HepG2 (cell line): ENCODE measurements around the gene FBXW12. TPM values are rescaled to one million over a fixed set of nuclear protein-coding genes. Genes with fewer than 3 reads are reported as not detected.

ENCODE experiments used
- CSRNP2 ChIP-seq: sonication (generic); formaldehyde crosslinking; conservative IDR thresholded peaks from 2 replicates; pipeline ENCODE4 v1.8.0; 2022; ENCODE audit warnings: low read depth, missing genetic modification reagents
- GZF1 ChIP-seq: sonication (generic); formaldehyde crosslinking; IDR thresholded peaks from 2 replicates; pipeline ENCODE4 v1.5.1; 2020; ENCODE audit warnings: mild to moderate bottlenecking, missing genetic modification reagents
- HMGA1 ChIP-seq: sonication (generic); formaldehyde crosslinking; conservative IDR thresholded peaks from 2 replicates; pipeline ENCODE4 v1.4.0; 2020; ENCODE audit warnings: missing genetic modification reagents
- LBX2 ChIP-seq: sonication (generic); formaldehyde crosslinking; IDR thresholded peaks from 2 replicates; pipeline ENCODE4 v1.5.0; 2020; ENCODE audit warnings: missing genetic modification reagents, mild to moderate bottlenecking, borderline replicate concordance
- NCOR1 ChIP-seq: fragments of 200-600 bp; sonication (generic); IDR thresholded peaks from 2 replicates; pipeline ENCODE4 v1.7.0; 2017; ENCODE audit warnings: antibody characterized with exemption, low read length, borderline replicate concordance
- NFE2 ChIP-seq: sonication (generic); formaldehyde crosslinking; IDR thresholded peaks from 2 replicates; pipeline ENCODE4 v1.4.0; 2020; ENCODE audit warnings: missing genetic modification reagents
- PHF8 ChIP-seq: sonication (generic); formaldehyde crosslinking; IDR thresholded peaks from 2 replicates; pipeline ENCODE4 v1.5.0; 2020; ENCODE audit warnings: missing genetic modification reagents
- STAT6 ChIP-seq: sonication (generic); formaldehyde crosslinking; IDR thresholded peaks from 2 replicates; pipeline ENCODE4 v1.4.0; 2020; ENCODE audit warnings: missing genetic modification reagents, mild to moderate bottlenecking, borderline replicate concordance
- WIZ ChIP-seq: sonication (generic); formaldehyde crosslinking; IDR thresholded peaks from 2 replicates; pipeline ENCODE4 v1.5.1; 2020; ENCODE audit warnings: mild to moderate bottlenecking, missing genetic modification reagents
- XBP1 ChIP-seq: sonication (generic); formaldehyde crosslinking; IDR thresholded peaks from 2 replicates; pipeline ENCODE4 v1.5.0; 2020; ENCODE audit warnings: missing genetic modification reagents
- ZNF121 ChIP-seq: sonication (generic); formaldehyde crosslinking; IDR thresholded peaks from 2 replicates; pipeline ENCODE4 v1.5.0; 2020; ENCODE audit warnings: mild to moderate bottlenecking, missing genetic modification reagents
- ZNF232 ChIP-seq: sonication (generic); formaldehyde crosslinking; IDR thresholded peaks from 2 replicates; pipeline ENCODE4 v1.4.0; 2020; ENCODE audit warnings: missing genetic modification reagents, borderline replicate concordance
- ZNF562 ChIP-seq: sonication (generic); formaldehyde crosslinking; IDR thresholded peaks from 2 replicates; pipeline ENCODE4 v1.8.0; 2022; ENCODE audit warnings: missing genetic modification reagents, borderline replicate concordance
- ZNF589 ChIP-seq: sonication (generic); formaldehyde crosslinking; conservative IDR thresholded peaks from 2 replicates; pipeline ENCODE4 v1.8.0; 2022; ENCODE audit warnings: mild to moderate bottlenecking, moderate library complexity, missing genetic modification reagents
- polyA plus RNA-seq, 8 experiments: library from polyadenylated mRNA; depleted of rRNA in 3 of 8; stranded (reverse) in 7 of 8; unstranded in 1 of 8; fragments of >200 nt; fragmentation: Illumina TruSeq in 4 of 8; extraction: Trizol in 4 of 8; gene quantifications; 2 replicates each; pipeline versions ENCODE4 v1.2.1 to v1.2.3, GENCODE V29; 2011 to 2016; ENCODE audit warnings: low read depth in 4 of 8, missing spikeins in 1 of 8, mixed read lengths in 1 of 8; ENCODE audit not compliant: insufficient read depth in 1 of 8
- total RNA-seq, 5 experiments: library from RNA; depleted of rRNA; stranded (reverse); fragments of >200 nt; fragmentation: Illumina TruSeq; extraction: Trizol; gene quantifications; 2 replicates each; pipeline ENCODE4 v1.2.3, GENCODE V29; 2016; ENCODE audit warnings: low read depth in 1 of 5
- TF ChIP-seq, protein P1 (sequence below), 2 experiments: sonication (generic) in 1 of 2; formaldehyde crosslinking in 1 of 2; IDR thresholded peaks; 2 replicates each; pipeline versions ENCODE4 v1.4.0 to v1.6.1; 2016 to 2020; ENCODE audit warnings: borderline replicate concordance in 1 of 2, low read depth in 1 of 2, mild to moderate bottlenecking in 1 of 2, missing genetic modification reagents in 1 of 2
- TF ChIP-seq, protein P2 (sequence below): sonication (generic); formaldehyde crosslinking; IDR thresholded peaks from 2 replicates; pipeline ENCODE4 v1.5.0; 2020; ENCODE audit warnings: missing genetic modification reagents
- TF ChIP-seq, protein P3 (sequence below): sonication (generic); IDR thresholded peaks from 2 replicates; pipeline ENCODE4 v1.6.1; 2016; ENCODE audit warnings: low read depth, borderline replicate concordance

The FBXW12 gene
- total and polyA plus RNA-seq, 2 of the 13 experiments (the other 11 are each of a cell fraction or from before 2014, with no cell fraction given) = not detected

- TF ChIP-seq, protein P1, sequence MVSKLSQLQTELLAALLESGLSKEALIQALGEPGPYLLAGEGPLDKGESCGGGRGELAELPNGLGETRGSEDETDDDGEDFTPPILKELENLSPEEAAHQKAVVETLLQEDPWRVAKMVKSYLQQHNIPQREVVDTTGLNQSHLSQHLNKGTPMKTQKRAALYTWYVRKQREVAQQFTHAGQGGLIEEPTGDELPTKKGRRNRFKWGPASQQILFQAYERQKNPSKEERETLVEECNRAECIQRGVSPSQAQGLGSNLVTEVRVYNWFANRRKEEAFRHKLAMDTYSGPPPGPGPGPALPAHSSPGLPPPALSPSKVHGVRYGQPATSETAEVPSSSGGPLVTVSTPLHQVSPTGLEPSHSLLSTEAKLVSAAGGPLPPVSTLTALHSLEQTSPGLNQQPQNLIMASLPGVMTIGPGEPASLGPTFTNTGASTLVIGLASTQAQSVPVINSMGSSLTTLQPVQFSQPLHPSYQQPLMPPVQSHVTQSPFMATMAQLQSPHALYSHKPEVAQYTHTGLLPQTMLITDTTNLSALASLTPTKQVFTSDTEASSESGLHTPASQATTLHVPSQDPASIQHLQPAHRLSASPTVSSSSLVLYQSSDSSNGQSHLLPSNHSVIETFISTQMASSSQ (IDR thresholded peaks at IDR 0.05; ENCODE audit: low read depth) = peak; percentile 89
- TF ChIP-seq, protein P1 (CRISPR knock-in tag; IDR thresholded peaks at IDR 0.05; ENCODE audit: borderline replicate concordance) = peak; percentile 95
- TF ChIP-seq ZNF121 (peak; percentile 66), STAT6 (CRISPR knock-in tag) (no peak), NFE2 (CRISPR knock-in tag) (no peak), HMGA1 (no peak), CSRNP2 (peak; percentile 45; the same call in 1 of the 2 replicates), PHF8 (CRISPR knock-in tag) (peak; percentile 67), GZF1 (CRISPR knock-in tag) (peak; percentile 75; the same call in 1 of the 2 replicates), ZNF562 (CRISPR knock-in tag) (no peak), XBP1 (CRISPR knock-in tag) (no peak), ZNF589 (peak; percentile 96), NCOR1 (peak; percentile 93), ZNF232 (no peak; the same call in 1 of the 2 replicates), LBX2 (no peak), WIZ (no peak)
- TF ChIP-seq, protein P2, sequence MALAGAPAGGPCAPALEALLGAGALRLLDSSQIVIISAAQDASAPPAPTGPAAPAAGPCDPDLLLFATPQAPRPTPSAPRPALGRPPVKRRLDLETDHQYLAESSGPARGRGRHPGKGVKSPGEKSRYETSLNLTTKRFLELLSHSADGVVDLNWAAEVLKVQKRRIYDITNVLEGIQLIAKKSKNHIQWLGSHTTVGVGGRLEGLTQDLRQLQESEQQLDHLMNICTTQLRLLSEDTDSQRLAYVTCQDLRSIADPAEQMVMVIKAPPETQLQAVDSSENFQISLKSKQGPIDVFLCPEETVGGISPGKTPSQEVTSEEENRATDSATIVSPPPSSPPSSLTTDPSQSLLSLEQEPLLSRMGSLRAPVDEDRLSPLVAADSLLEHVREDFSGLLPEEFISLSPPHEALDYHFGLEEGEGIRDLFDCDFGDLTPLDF (CRISPR knock-in tag) = no peak
- TF ChIP-seq, protein P3, sequence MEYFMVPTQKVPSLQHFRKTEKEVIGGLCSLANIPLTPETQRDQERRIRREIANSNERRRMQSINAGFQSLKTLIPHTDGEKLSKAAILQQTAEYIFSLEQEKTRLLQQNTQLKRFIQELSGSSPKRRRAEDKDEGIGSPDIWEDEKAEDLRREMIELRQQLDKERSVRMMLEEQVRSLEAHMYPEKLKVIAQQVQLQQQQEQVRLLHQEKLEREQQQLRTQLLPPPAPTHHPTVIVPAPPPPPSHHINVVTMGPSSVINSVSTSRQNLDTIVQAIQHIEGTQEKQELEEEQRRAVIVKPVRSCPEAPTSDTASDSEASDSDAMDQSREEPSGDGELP = peak; percentile 78; the same call in 1 of the 2 replicates
Observed at GRCh38 chr3:48429960-48430707, 58.1 kb downstream of the FBXW12 start, which contains the start of gene PLXNB1 (continued).
